IMR-90 (cell line): ENCODE data around the gene NALCN. TPM values are rescaled to one million over a fixed set of nuclear protein-coding genes. Genes with fewer than 3 reads are reported as not detected.

ENCODE experiments used
- ATAC-seq: fragments of 200-7000 bp; cut with Tn5 transposase; 2 replicates; pipeline ENCODE4 v1.9.1; 2020; ENCODE audit warnings: low read depth, mild to moderate bottlenecking, moderate library complexity
- BruUV-seq: library from RNA; stranded (reverse); fragments of 400-500 nt; replicated peaks from 2 replicates; lab custom pipeline; 2021; lab: Mats Ljungman, UMichigan
- CTCF ChIA-PET: fragments of 300-600 bp; formaldehyde crosslinking; extraction: SDS; loops from one replicate; lab custom pipeline; 2021; ENCODE audit warnings: antibody characterized with exemption; lab: Yijun Ruan, JAX
- POLR2A ChIA-PET: fragments of 300-600 bp; sonication (Branson Sonifier 250); formaldehyde crosslinking; loops from one replicate; lab custom pipeline; 2022; ENCODE audit warnings: antibody characterized with exemption; ENCODE audit not compliant: unreplicated experiment; lab: Charles Lee
- DNase-seq: peaks from one replicate; pipeline ENCODE4 v3.0.0; 2013
- H2AFZ ChIP-seq: replicated peaks from 2 replicates; pipeline ENCODE3; 2013; ENCODE audit warnings: low read length, mild to moderate bottlenecking; ENCODE audit not compliant: poor library complexity
- H2AK5ac ChIP-seq: 2 replicates; pipeline ENCODE4 v1.6.1; 2013; ENCODE audit warnings: low read depth, low read length, inconsistent platforms
- H2AK9ac ChIP-seq: replicated peaks from 2 replicates; pipeline ENCODE3; 2013; ENCODE audit warnings: mild to moderate bottlenecking, low read depth, low read length, moderate library complexity; ENCODE audit not compliant: poor library complexity
- H2BK120ac ChIP-seq: 2 replicates; pipeline ENCODE4 v1.6.1; 2013; ENCODE audit warnings: low read depth, low read length, inconsistent platforms
- H2BK15ac ChIP-seq: 3 replicates; pipeline ENCODE4 v1.6.1; 2013; ENCODE audit warnings: low read depth, low read length, inconsistent platforms
- H2BK20ac ChIP-seq: 2 replicates; pipeline ENCODE4 v1.6.1; 2013; ENCODE audit warnings: low read depth, mild to moderate bottlenecking, inconsistent platforms, low read length, moderate library complexity
- H2BK5ac ChIP-seq: 2 replicates; pipeline ENCODE4 v1.6.1; 2013; ENCODE audit warnings: mild to moderate bottlenecking, low read depth, low read length, inconsistent platforms; ENCODE audit not compliant: poor library complexity, severe bottlenecking
- H3K14ac ChIP-seq: replicated peaks from 2 replicates; pipeline ENCODE4 v1.6.1; 2013; ENCODE audit warnings: low read depth, low read length, inconsistent platforms
- H3K18ac ChIP-seq: 2 replicates; pipeline ENCODE4 v1.6.1; 2013; ENCODE audit warnings: low read depth, low read length, control low read depth
- H3K23ac ChIP-seq: 2 replicates; pipeline ENCODE4 v1.6.1; 2013; ENCODE audit warnings: low read depth, low read length, inconsistent platforms
- H3K27ac ChIP-seq: 2 replicates; pipeline ENCODE4 v1.5.1; 2013; ENCODE audit warnings: mild to moderate bottlenecking, control low read depth, low read length; ENCODE audit not compliant: insufficient read depth
- H3K27me3 ChIP-seq: 2 replicates; pipeline ENCODE4 v1.6.1; 2013; ENCODE audit warnings: low read length; ENCODE audit not compliant: control insufficient read depth, insufficient read depth
- H3K36me3 ChIP-seq: 2 replicates; pipeline ENCODE4 v1.6.1; 2013; ENCODE audit warnings: low read length, mixed read lengths; ENCODE audit not compliant: control insufficient read depth, insufficient read depth
- H3K4ac ChIP-seq: 2 replicates; pipeline ENCODE4 v1.6.1; 2013; ENCODE audit warnings: low read depth, low read length, inconsistent platforms
- H3K4me1 ChIP-seq: 2 replicates; pipeline ENCODE4 v1.6.1; 2013; ENCODE audit warnings: low read length, mixed read lengths; ENCODE audit not compliant: control insufficient read depth, insufficient read depth
- H3K4me2 ChIP-seq: 2 replicates; pipeline ENCODE4 v1.6.1; 2013; ENCODE audit warnings: low read depth, mild to moderate bottlenecking, control low read depth, low read length, moderate library complexity
- H3K4me3 ChIP-seq: 2 replicates; pipeline ENCODE4 v1.5.1; 2013; ENCODE audit warnings: low read depth, mild to moderate bottlenecking, control low read depth, low read length, moderate library complexity; ENCODE audit not compliant: insufficient read depth
- H3K56ac ChIP-seq: 2 replicates; pipeline ENCODE4 v1.6.1; 2013; ENCODE audit warnings: low read length, inconsistent platforms; ENCODE audit not compliant: insufficient read depth; ENCODE audit errors: extremely low read depth
- H3K79me1 ChIP-seq, 2 experiments: 2 replicates each; pipeline ENCODE4 v1.6.1; 2013; ENCODE audit warnings: low read length in 2 of 2, inconsistent platforms in 1 of 2, low read depth in 1 of 2
- H3K9ac ChIP-seq: 2 replicates; pipeline ENCODE4 v1.6.1; 2013; ENCODE audit warnings: low read depth, low read length, control low read depth
- H3K9me1 ChIP-seq: 2 replicates; pipeline ENCODE4 v1.6.1; 2013; ENCODE audit warnings: low read length, inconsistent platforms; ENCODE audit not compliant: insufficient read depth
- H3K9me3 ChIP-seq: 2 replicates; pipeline ENCODE4 v1.6.1; 2013; ENCODE audit warnings: low read length; ENCODE audit not compliant: control insufficient read depth, insufficient read depth
- H4K20me1 ChIP-seq: 2 replicates; pipeline ENCODE4 v1.6.1; 2013; ENCODE audit warnings: low read length, inconsistent platforms; ENCODE audit not compliant: insufficient read depth
- H4K5ac ChIP-seq: 2 replicates; pipeline ENCODE4 v1.6.1; 2013; ENCODE audit warnings: mild to moderate bottlenecking, low read depth, low read length, control low read depth
- H4K8ac ChIP-seq, 2 experiments: 2 replicates each; pipeline ENCODE4 v1.6.1; 2013; ENCODE audit warnings: low read depth in 2 of 2, low read length in 2 of 2, control low read depth in 1 of 2, inconsistent platforms in 1 of 2
- H4K91ac ChIP-seq: 2 replicates; pipeline ENCODE4 v1.6.1; 2013; ENCODE audit warnings: low read depth, low read length, inconsistent platforms; ENCODE audit not compliant: insufficient read depth
- FOS ChIP-seq: fragments of 150-350 bp; IDR thresholded peaks from 2 replicates; pipeline ENCODE4 v1.6.1; 2016; ENCODE audit warnings: low read depth, low read length
- RCOR1 ChIP-seq: IDR thresholded peaks from 2 replicates; pipeline ENCODE4 v1.6.1; 2012; ENCODE audit warnings: mild to moderate bottlenecking, low read length, improper control_type of control experiment; ENCODE audit not compliant: insufficient replicate concordance
- dilution Hi-C: fragments of 300-500 bp; cut with HindIII; formaldehyde crosslinking; loops from one replicate; pipeline ENCODE4 v1.14.3; 2018; ENCODE audit warnings: low sequenced_read_pairs; ENCODE audit not compliant: unreplicated experiment
- in situ Hi-C: fragments of 300-500 bp; cut with MboI; formaldehyde crosslinking; loops from 3 replicates; pipeline ENCODE4 v1.14.3; 2019; ENCODE audit warnings: low sequenced_read_pairs, inconsistent platforms, mixed read lengths
- intact Hi-C: fragments of 100-400 bp; cut with micrococcal nuclease; formaldehyde crosslinking; loops from 2 replicates; pipeline ENCODE4 v1.10.0; 2022
- polyA plus RNA-seq, 3 experiments: library from polyadenylated mRNA; depleted of rRNA; stranded (reverse); fragments of >200 nt; gene quantifications; 2 replicates each; pipeline ENCODE4 v1.2.3, GENCODE V29; 2012; ENCODE audit warnings: low replicate concordance in 1 of 3
- total RNA-seq: library from RNA; depleted of rRNA; stranded (reverse); fragments of >200 nt; gene quantifications from 2 replicates; pipeline ENCODE4 v1.2.3, GENCODE V29; 2012

NALCN gene
- total and polyA plus RNA-seq, 2 of the 4 experiments (the other 2 are of a cell fraction), result 2.9 to 4.8 TPM

- dilution Hi-C loops, result no loop called here
- H3K56ac ChIP-seq, result no peak overlapping the region
- H3K9me3 ChIP-seq, result no peaks in the 10 kb centered on the region
- BruUV-seq, result no TSS peak
- no peak overlapping the region for H3K14ac ChIP-seq
- no peaks in the 10 kb centered on the region for H3K36me3 ChIP-seq
- no peaks in the 10 kb centered on the region for H3K4me1 ChIP-seq
- H3K4ac ChIP-seq, result no peak overlapping the region
- no peak overlapping the region for H3K9ac ChIP-seq
- in situ Hi-C loops, result no loop called here
- H3K4me3 ChIP-seq, result no peak overlapping the region
- TF ChIP-seq RCOR1, result no peak
- peak; percentile 71; the same call in 1 of the 2 replicates for TF ChIP-seq FOS
- H3K79me1 ChIP-seq, result no peaks in the 10 kb centered on the region
- H2BK5ac ChIP-seq, result no peak overlapping the region
- ChIA-PET CTCF (interaction anchor here (0.9 kb wide), 1 partner anchor 9 kb away, joined by 3 read pairs; no protein-coding TSS in a partner anchor), POLR2A (no interaction called here)
- ATAC-seq, result peak; percentile 56; the same call in 1 of the 2 replicates
- no peaks in the 10 kb centered on the region for H3K27me3 ChIP-seq
- H4K91ac ChIP-seq, result no peak overlapping the region
- H3K27ac ChIP-seq, result no peak overlapping the region
- H2BK120ac ChIP-seq, result no peak overlapping the region
- H2AK9ac ChIP-seq, result no peak overlapping the region
- no peak overlapping the region for H4K5ac ChIP-seq
- no peak overlapping the region for H2BK15ac ChIP-seq
- H3K9me1 ChIP-seq, result no peaks in the 10 kb centered on the region
- no peaks in the 10 kb centered on the region for H4K20me1 ChIP-seq
- H2AK5ac ChIP-seq, result no peak overlapping the region
- DNase-seq, result peak; percentile 44
- H3K23ac ChIP-seq, result no peak overlapping the region
- H3K18ac ChIP-seq, result no peak overlapping the region
- intact Hi-C loops, result no loop called here
- H3K4me2 ChIP-seq, result no peak overlapping the region
- no peak overlapping the region for H4K8ac ChIP-seq
- no peak overlapping the region for H2BK20ac ChIP-seq
- H2AFZ ChIP-seq, result no peak overlapping the region
Measured at GRCh38 chr13:101092985-101093384, 323.3 kb downstream of the NALCN start.
